GM12891 (cell line): Measurements from ENCODE around the gene COP1.

Source experiments
- PAX5 ChIP-seq: IDR thresholded peaks from 2 replicates; pipeline ENCODE4 v1.6.1; 2011; ENCODE audit warnings: low read length, moderate library complexity, mild to moderate bottlenecking; ENCODE audit not compliant: insufficient read depth, severe bottlenecking
- POLR2A ChIP-seq: IDR thresholded peaks from 2 replicates; pipeline ENCODE4 v1.6.1; 2011; ENCODE audit warnings: low read depth, low read length, control low read depth
- POLR2AphosphoS5 ChIP-seq: IDR thresholded peaks from 2 replicates; pipeline ENCODE4 v1.6.1; 2011; ENCODE audit warnings: low read depth, low read length, control low read depth
- SPI1 ChIP-seq: IDR thresholded peaks from 2 replicates; pipeline ENCODE4 v1.6.1; 2011; ENCODE audit warnings: low read depth, low read length, control low read depth
- TAF1 ChIP-seq: IDR thresholded peaks from 2 replicates; pipeline ENCODE4 v1.6.1; 2011; ENCODE audit warnings: low read depth, low read length, control low read depth

GRCh38 chr1:176029155-176029554, 177.9 kb downstream of the COP1 start:
- TF ChIP-seq POLR2AphosphoS5 (no peak), POLR2A (no peak), SPI1 (no peak), TAF1 (no peak), PAX5 (no peak)
